Endothelial cell of hepatic sinusoid (primary cell): Measurements from ENCODE around the gene ZFAND2A.

Source experiments
- in situ Hi-C: cut with HindIII; loops from 2 replicates; pipeline ENCODE4 v1.10.0; 2017; ENCODE audit warnings: low sequenced_read_pairs

The ZFAND2A gene

DNA sequence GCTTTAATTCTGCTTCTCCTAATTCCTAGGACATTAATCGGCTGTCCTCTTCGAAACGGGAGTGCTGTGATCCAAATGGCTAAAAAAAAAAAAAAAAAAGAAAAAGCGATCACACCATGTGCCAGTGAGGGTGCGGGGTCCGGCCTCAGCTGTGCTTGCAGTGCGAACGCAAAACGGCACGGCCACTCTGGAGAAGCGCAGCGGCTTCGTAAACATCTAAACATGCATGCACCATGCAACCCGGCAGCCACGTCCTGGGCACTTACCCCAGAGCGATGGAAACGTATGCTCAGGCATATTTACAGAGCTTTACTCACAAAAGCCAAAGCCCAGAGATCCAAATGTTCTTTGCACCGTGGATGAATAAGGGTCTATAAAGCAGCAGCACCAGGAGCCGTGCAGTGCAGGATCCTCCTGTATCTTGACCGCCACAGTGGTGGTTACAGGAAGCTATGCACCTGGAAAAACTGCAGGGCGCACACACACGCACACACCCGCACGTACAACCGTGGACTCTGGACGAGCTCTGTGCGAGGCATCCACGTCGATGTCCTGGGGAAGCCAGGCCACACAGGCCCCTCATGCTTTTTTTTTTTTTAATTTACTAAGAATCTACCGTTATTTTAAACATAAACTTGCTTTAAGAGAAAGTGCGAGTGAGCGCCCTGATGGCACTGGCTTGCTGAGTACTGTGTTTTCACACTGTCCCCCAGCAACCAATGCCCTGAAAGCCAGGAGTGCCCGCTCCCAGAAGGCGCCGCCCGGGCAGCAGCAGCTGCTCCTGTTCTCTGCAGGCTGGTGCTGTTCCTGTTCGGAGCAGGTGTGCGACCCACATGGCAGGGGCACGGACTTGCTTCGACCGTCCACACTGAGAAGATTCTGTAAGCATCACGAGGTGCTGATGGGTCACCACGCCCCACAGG, 47.1 kb downstream of the ZFAND2A start:
- in situ Hi-C loops, result no loop called here

DNA sequence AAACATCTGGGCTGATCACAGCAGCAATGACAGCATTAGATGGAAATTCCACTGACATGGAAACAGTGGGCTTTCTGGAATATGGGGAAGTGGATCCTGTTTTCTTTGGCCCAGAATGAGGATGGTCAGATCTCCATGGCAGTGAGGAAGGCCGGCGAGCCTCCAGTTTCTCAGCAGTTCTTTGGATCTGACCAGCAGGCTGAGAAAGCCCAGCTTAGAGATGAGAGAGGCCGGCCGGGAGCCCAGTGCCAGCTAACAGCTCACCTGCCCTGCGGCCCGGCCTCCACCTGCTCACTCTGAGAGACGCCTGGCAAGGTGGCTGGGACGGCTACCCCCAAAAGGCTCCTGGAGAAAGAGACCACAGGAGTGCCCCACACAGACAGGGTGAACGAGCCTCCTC, 47.9 kb downstream of the ZFAND2A start:
- in situ Hi-C loops, result no loop called here

DNA sequence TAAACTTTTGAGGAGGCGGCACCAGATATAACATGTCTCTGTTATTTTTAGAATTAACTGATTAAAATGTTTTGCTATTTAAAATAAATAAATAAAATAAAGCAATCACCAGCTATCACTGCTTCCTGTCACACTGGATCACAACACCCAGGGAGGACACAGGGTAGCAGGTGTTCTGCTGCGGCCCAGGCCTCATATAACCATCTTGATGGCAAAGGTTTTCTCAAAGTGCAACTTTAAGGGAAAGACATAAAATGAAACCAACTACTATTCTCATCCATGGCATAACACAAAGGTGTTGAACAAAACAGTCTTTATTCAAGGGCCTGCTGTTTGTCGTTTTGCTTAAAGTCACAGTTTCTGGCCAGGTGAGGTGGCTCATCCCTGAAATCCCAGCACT, 48.8 kb downstream of the ZFAND2A start:
- in situ Hi-C loops, result no loop called here

DNA sequence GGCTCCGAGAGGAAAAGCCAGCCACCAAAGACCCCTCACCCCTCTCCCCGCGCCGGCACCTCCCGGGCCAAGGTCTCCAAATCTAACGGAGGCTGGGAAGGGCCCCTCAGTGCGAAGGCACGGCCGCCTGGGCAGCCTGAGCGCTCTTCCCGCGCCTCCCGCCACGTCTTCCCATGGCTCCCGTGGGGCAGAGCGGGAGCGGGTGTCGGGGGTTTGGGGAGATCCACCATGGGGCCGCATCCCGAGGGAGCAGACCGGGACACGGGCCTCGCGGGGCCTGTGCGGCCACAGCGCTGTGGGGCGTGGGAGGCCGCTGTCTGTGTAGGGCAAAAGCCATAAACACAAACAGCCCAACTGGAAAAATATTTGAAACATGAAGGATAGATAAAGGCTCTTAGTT, 49.6 kb downstream of the ZFAND2A start:
- in situ Hi-C loops, result no loop called here

DNA sequence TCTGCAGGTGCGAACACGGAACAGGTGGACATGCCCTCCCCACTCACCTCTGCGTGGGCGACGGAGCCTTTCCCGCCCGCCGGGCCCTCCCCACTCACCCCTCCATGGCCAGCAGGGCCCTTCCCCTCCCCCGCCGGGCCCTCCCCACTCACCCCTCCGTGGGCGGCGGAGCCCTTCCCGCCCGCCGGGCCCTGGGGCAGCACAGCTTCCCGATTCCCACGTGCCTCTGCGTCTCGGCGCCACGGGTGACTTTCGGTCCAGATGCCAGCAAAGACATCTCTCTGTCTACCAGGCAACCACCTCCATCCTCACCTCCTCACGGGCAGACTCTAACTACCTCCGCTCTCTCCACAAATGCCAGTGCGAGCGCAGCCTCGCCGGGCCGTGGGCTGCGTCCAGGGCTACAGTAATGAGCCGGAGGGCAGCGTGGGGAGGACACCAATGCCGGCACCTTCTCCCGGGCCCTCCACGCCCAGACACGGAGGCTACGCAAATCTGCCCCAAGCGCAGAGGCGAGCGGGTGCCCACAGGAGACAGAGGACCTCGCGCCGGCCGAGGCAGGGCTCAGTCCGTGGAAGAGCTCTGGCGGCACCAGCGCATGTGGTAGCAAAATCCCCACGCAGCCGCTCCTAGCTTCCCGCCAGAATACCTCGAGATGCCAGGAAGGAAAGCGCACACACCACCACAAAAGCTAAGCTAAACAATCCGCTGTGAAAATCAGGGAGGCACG, 50.2 kb downstream of the ZFAND2A start:
- in situ Hi-C loops, result no loop called here

DNA sequence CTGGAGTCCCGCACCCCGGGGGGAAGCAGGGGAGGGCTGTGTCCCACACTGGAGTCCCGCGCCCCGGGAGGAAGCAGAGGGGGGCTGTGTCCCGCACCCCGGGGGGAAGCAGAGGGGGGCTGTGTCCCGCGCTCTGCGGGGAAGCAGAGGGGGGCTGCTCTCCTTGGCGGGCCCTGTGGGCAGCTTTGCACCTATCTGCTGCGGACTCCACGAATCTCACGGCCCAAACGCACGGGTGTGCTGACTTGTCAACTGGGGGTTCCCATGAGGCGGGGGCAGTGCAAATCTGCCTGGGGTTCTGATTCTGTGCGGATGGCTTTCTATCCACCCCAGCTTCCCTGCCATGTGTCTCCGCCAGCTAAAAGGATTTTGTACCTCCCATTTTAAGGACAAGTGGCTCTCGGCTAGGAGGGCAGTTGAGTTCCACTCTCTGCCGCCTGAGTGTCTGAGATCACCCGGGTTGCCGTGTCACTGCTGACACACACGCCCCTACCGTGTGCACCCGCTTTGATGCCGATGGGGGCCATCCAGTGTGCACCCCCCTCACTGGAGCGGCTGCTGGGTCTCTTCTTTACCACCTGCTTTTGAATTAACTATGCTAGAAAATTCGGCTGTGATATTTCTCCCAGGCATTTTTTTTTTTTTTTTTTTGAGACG, 51.6 kb downstream of the ZFAND2A start:
- in situ Hi-C loops, result no loop called here

DNA sequence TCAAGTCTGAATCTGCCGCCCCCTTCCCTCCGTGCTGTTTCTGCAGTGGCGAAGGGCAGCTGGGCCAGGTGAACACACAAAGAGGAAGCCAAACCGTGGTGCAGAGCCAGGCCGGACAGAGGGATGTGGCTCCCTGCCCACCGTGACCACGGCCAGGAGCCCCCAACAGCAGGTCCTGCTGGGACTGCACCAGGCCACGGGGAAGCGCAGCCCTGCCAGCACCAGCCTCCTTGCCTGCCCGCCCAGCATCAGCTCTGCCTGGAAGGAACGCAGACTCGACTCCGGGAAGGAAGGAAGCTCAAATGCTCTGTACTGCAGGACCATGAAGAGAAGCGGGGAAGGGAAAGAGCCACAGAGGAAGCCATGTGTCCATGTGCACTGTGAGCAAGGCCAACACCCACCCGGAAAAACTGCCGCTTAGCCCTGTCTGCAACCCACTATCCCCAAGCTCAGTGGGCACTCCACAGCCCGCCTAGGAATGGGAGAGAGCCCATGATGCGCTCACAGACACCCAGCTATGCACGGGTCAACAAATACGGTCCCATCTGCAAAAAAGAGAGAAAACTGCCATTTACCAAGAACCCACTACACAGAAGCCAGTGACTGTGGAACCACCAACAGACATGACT, 53.1 kb downstream of the ZFAND2A start:
- in situ Hi-C loops, result no loop called here

DNA sequence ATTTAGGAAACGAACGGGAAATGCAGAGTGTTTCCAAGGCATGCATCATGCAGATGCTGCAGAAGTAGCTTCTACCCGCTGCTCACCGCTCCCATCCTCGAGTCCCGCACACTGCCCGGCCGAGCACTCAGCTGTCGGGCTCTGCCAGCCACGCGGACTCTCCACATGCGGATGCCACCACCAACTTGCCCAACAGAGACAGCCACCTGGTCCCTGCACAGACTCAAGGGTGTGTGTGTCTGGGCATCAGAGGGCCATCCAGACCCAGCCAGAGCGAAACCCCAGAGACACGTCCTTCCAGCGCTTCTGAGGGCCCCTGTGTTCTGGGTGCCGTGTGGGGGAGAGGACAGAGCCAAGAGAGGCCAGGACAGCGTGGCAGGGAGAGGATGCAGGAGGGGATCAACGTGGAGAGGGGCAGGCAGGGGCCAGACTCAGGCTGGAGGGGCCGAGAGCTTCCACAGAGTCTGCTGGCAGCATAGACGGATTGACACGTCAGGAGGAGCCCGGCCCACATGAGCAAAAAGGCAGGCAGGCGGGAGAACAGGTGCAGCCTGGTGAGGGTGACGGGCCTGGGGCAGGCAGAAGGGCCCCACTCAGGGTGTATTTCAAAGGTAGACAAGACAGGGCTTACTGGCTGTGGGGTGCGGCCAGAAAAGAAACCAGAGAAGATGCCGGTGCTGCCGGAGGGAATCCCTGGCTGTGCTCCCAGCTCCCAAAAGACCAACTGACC, 53.8 kb downstream of the ZFAND2A start:
- in situ Hi-C loops, result no loop called here

DNA sequence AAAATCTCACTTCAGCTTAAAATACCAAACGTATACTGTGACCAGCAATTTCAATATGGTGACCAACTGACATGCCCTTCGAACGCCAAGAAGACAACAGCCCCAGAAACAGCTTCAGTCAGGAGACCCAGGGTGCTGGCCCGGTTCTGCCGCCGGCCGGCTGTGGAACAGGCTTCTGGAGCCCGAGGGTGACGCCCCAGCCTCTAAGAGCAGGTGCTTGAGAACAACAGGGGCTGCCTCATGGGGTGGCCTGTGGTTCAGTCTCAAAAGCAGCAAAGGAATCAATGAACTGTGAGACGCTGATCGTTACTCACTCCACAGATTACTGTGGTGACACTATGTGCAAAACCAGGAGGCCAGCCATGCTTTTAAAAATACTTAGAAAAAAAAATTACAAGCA, 54.8 kb downstream of the ZFAND2A start:
- in situ Hi-C loops, result no loop called here

DNA sequence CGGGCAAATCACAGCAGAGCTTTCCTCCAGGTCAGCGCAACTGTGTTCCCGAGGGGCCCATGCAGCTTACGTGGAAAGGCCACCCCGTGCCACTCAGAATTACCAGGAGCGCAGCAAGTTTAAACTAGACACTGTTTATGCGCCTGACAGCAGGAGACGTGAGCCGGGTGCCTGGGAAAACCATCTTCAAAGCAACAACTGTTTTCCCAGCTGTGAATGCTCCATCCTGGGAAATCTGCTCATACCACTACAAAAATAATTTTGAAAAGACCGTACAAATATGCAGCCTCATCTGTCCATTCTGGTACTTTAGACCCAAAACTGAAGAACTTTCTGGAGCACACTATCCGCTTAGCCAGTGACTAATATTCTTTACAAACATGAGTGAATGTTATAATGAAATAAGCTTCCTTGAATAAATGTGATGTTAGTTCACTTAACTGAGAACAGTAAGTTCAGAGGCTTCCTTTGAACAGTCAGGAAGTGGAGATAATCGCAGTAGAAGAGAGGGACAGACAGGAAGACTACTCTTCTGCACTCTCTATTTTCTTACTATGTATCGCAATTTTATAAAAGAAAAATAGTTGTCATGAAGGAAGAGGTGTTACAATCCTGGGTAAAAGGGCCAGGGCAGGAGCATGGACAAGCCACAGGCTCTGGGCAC, 55.3 kb downstream of the ZFAND2A start:
- in situ Hi-C loops, result no loop called here

DNA sequence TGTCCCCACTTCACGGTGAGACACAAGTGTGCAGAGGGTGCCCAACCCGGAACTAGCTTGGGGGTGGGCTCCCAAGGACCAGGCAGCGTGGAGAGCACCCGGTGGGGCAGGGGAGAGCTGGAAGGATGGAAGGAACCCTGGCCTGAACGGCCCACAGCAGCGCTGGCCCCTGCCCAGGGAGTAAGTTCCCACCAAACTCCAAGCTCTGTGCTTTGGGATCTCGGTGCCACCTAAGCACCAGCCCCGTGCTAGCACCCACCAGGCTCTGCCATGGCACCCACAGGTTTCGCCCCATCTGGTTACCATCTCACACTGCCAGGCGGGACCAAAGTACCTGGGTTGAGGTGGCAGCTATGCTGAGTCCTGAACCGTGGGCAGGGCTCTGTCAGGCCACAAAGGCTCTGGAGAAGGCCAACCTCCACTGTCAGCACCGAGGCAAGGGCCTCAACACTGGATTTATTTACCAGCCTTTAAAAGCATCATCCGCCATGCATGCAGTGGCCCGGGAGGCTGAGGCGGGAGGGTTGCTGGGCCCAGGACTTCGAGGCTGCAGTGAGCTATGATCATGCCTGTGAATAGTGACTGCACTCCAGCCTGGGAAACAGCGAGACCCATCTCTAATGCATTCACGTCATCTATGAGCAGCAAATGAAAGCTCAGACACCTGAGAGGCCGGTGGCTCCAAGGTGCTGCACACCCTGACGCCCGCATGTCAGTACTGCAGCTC, 56.0 kb downstream of the ZFAND2A start:
- in situ Hi-C loops, result no loop called here

DNA sequence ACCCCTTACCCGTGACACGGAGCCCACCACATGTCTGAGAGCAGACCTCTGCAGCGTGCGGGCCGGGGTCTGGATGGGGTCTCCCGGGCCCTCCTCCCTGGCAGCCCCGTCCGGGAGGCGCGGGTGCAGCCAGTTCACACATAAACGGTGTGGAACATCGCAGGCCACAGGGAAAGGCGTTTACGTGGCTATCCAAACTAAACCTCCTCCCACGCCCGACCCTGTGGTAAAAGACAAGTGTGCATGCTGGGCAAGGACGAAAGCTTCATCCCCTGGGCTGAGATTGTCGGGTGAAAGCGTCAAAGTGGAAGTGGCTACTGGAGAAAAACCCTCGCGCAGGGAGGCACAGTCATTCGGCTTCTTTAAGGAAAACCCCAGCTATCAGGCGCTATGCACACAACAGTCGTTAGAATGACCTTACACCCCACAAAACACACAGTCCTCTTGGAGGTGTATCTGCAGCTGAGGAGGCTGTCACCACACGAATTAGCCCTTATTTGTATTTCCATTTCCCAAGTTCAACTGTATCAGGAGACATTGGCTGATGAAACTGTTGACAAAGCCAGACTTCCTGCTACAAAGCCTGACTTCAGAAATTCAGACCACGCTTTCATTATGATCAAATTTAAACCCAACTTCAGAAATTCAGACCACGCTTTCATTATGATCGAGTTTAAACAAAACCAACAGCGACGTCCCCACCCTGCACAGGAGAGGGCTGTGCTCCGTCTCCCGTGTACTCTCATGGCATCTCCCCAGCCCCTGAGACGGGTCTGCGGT, 56.8 kb downstream of the ZFAND2A start:
- in situ Hi-C loops, result no loop called here
